Measurements from ENCODE around the gene HPN. TPM values are rescaled to one million over a fixed set of nuclear protein-coding genes. Genes with fewer than 3 reads are reported as not detected.
"Not testable (repeated sequence)": the region's sequence is repeated elsewhere in the genome, so short reads cannot be mapped to it uniquely, and the experiment has no call there.

The HPN gene
- total RNA-seq, 2 experiments from 2014 or later = not detected

- no peak for TF ChIP-seq CTCF (IDR thresholded peaks at IDR 0.05)
- Mint-ChIP-seq H3K4me3 (no peak overlapping the region), H3K36me3 (ENCODE audit: low read depth) (peaks cover 6% of the 10 kb centered on the region), H3K27me3 (no peaks in the 10 kb centered on the region), H3K27ac (peak overlapping the region; percentile 98), H3K4me1 (ENCODE audit: low read depth) (peaks cover 75% of the 10 kb centered on the region), H3K9me3 (no peaks in the 10 kb centered on the region)
- H3K27me3 ChIP-seq (ENCODE audit: control insufficient read depth in 1 of 2, insufficient read depth in 2 of 2, low read length in 2 of 2) = no peaks in the 10 kb centered on the region
- peaks cover 61% of the 10 kb centered on the region for H3K4me1 ChIP-seq (ENCODE audit: insufficient read depth, low read length)
- POLR2A ChIA-PET = interaction anchor here (1.7 to 10.3 kb wide), 3 partner anchors 7 to 17 kb away, joined by 5 to 205 read pairs (median 15); no protein-coding TSS in a partner anchor
- peaks cover 0 to 7% of the 10 kb centered on the region in 2 experiments for H3K9me3 ChIP-seq (ENCODE audit: control insufficient read depth in 1 of 2, insufficient read depth in 1 of 2, low read length in 2 of 2)
- H3K36me3 ChIP-seq (ENCODE audit: insufficient read depth, low read length) = no peaks in the 10 kb centered on the region
- CTCF ChIA-PET = interaction anchor here (0.9 kb wide), 1 partner anchor 49 kb away, joined by 3 read pairs; no protein-coding TSS in a partner anchor
- ATAC-seq (ENCODE audit: poor library complexity) (no peak), DNase-seq (no peak)
- H3K27ac ChIP-seq (ENCODE audit: low read depth in 1 of 2, low read length in 2 of 2) = no peak overlapping the region
- intact Hi-C loops (cut with DNase I, micrococcal nuclease) = loop anchor here in 1 of 2 experiments (5.0 kb wide), 1 partner anchor 212 kb away; no protein-coding TSS in a partner anchor
- no peak overlapping the region for H3K4me3 ChIP-seq (ENCODE audit: low read length)
Measured at GRCh38 chr19:34994643-34995541, 46.6 kb upstream of the HPN start.

GRCh38 chr19:34995551-34995950, 46.0 kb upstream of the HPN start:
- no peaks in the 10 kb centered on the region for H3K27me3 Mint-ChIP-seq
- ChIA-PET POLR2A (interaction anchor here (1.7 to 10.3 kb wide), 3 partner anchors 8 to 16 kb away, joined by 5 to 205 read pairs (median 15); no protein-coding TSS in a partner anchor), CTCF (no interaction called here)
- peaks cover 0 to 7% of the 10 kb centered on the region in 2 experiments for H3K9me3 ChIP-seq (ENCODE audit: control insufficient read depth in 1 of 2, insufficient read depth in 1 of 2, low read length in 2 of 2)
- peaks cover 6% of the 10 kb centered on the region for H3K36me3 Mint-ChIP-seq (ENCODE audit: low read depth)
- peaks cover 68% of the 10 kb centered on the region for H3K4me1 Mint-ChIP-seq (ENCODE audit: low read depth)
- no peak overlapping the region for H3K4me3 Mint-ChIP-seq
- H3K9me3 Mint-ChIP-seq = no peaks in the 10 kb centered on the region
- ATAC-seq (ENCODE audit: poor library complexity) (no peak), DNase-seq (no peak)
- no peaks in the 10 kb centered on the region for H3K27me3 ChIP-seq (ENCODE audit: control insufficient read depth in 1 of 2, insufficient read depth in 2 of 2, low read length in 2 of 2)
- peak overlapping the region; percentile 98 for H3K27ac Mint-ChIP-seq
- no peak for TF ChIP-seq CTCF (IDR thresholded peaks at IDR 0.05)
- H3K27ac ChIP-seq (ENCODE audit: low read depth in 1 of 2, low read length in 2 of 2) = no peak overlapping the region
- peaks cover 59% of the 10 kb centered on the region for H3K4me1 ChIP-seq (ENCODE audit: insufficient read depth, low read length)
- H3K4me3 ChIP-seq (ENCODE audit: low read length) = no peak overlapping the region
- H3K36me3 ChIP-seq (ENCODE audit: insufficient read depth, low read length) = no peaks in the 10 kb centered on the region
- intact Hi-C loops (cut with DNase I, micrococcal nuclease) = loop anchor here in 1 of 2 experiments (5.0 kb wide), 1 partner anchor 212 kb away; no protein-coding TSS in a partner anchor

GRCh38 chr19:34997071-34997617, 44.4 kb upstream of the HPN start:
- Mint-ChIP-seq H3K36me3 (ENCODE audit: low read depth) (peaks cover 17% of the 10 kb centered on the region), H3K27me3 (no peaks in the 10 kb centered on the region), H3K9me3 (no peaks in the 10 kb centered on the region), H3K4me3 (peak overlapping the region; percentile 82), H3K4me1 (ENCODE audit: low read depth) (peaks cover 65% of the 10 kb centered on the region), H3K27ac (peak overlapping the region; percentile 98)
- H3K4me1 ChIP-seq (ENCODE audit: insufficient read depth, low read length) = peaks cover 69% of the 10 kb centered on the region
- peaks cover 0 to 7% of the 10 kb centered on the region in 2 experiments for H3K9me3 ChIP-seq (ENCODE audit: control insufficient read depth in 1 of 2, insufficient read depth in 1 of 2, low read length in 2 of 2)
- ATAC-seq (ENCODE audit: poor library complexity) = peak; percentile 21
- intact Hi-C loops (cut with DNase I, micrococcal nuclease) = loop anchor here (1.0 to 5.0 kb wide), 3 partner anchors 17 to 210 kb away; no protein-coding TSS in a partner anchor
- peak in 6 of 14 experiments; percentile 22 to 80 (median 51) for DNase-seq
- TF ChIP-seq CTCF (IDR thresholded peaks at IDR 0.05) = no peak
- H3K27ac ChIP-seq (ENCODE audit: low read depth in 1 of 2, low read length in 2 of 2) = peak overlapping the region; percentile 64 to 73
- H3K27me3 ChIP-seq (ENCODE audit: control insufficient read depth in 1 of 2, insufficient read depth in 2 of 2, low read length in 2 of 2) = no peaks in the 10 kb centered on the region
- POLR2A ChIA-PET = interaction anchor here (0.6 to 10.3 kb wide), 10 partner anchors 11 to 320 kb away, joined by 3 to 205 read pairs (median 4); partner anchors contain the start of genes FXYD5, SCGB2B2, ZNF30 and ZNF792
- H3K4me3 ChIP-seq (ENCODE audit: low read length) = peak overlapping the region; percentile 4
- CTCF ChIA-PET = interaction anchor here (1.0 to 1.2 kb wide), 2 partner anchors 8 to 16 kb away, joined by 3 to 5 read pairs; no protein-coding TSS in a partner anchor
- peaks cover 3% of the 10 kb centered on the region for H3K36me3 ChIP-seq (ENCODE audit: insufficient read depth, low read length)

GRCh38 chr19:34998224-34998623, 43.3 kb upstream of the HPN start:
- H3K27me3 Mint-ChIP-seq; H3K36me3 ChIP-seq (ENCODE audit: insufficient read depth, low read length); H3K9me3 Mint-ChIP-seq; H3K9me3 ChIP-seq (ENCODE audit: control insufficient read depth in 1 of 2, insufficient read depth in 1 of 2, low read length in 2 of 2); ATAC-seq (ENCODE audit: poor library complexity); DNase-seq; H3K27me3 ChIP-seq (ENCODE audit: control insufficient read depth in 1 of 2, insufficient read depth in 2 of 2, low read length in 2 of 2); H3K4me3 ChIP-seq (ENCODE audit: low read length): not testable (repeated sequence)
- H3K4me3 Mint-ChIP-seq = peak overlapping the region; percentile 91
- H3K27ac Mint-ChIP-seq = peak overlapping the region; percentile 98
- intact Hi-C loops (cut with DNase I, micrococcal nuclease) = loop anchor here in 1 of 2 experiments (5.0 kb wide), 1 partner anchor 209 kb away; no protein-coding TSS in a partner anchor
- peaks cover 79% of the 10 kb centered on the region for H3K4me1 ChIP-seq (ENCODE audit: insufficient read depth, low read length)
- H3K36me3 Mint-ChIP-seq (ENCODE audit: low read depth) = peaks cover 28% of the 10 kb centered on the region
- H3K27ac ChIP-seq (ENCODE audit: low read depth in 1 of 2, low read length in 2 of 2) = peak overlapping the region; percentile 79 to 92
- ChIA-PET CTCF (interaction anchor here (1.0 kb wide), 1 partner anchor 9 kb away, joined by 3 read pairs; no protein-coding TSS in a partner anchor), POLR2A (interaction anchor here (1.5 to 10.3 kb wide), 2 partner anchors 13 kb away, joined by 5 to 205 read pairs; no protein-coding TSS in a partner anchor)
- peaks cover 67% of the 10 kb centered on the region for H3K4me1 Mint-ChIP-seq (ENCODE audit: low read depth)
